PC-9 (cell line): ENCODE measurements around the gene AIMP1.

ENCODE experiments used
- CTCF ChIP-seq: fragments of 200-600 bp; sonication (generic); conservative IDR thresholded peaks from 2 replicates; pipeline ENCODE4 v1.6.1; 2017; ENCODE audit warnings: mixed run types, antibody characterized with exemption, mild to moderate bottlenecking, moderate library complexity
- EZH2 ChIP-seq: fragments of 200-600 bp; sonication (generic); IDR thresholded peaks from 2 replicates; pipeline ENCODE4 v1.8.0; 2017; ENCODE audit warnings: antibody characterized with exemption, low read depth

GRCh38 chr4:106277140-106277675, 39.1 kb upstream of the AIMP1 start:
- TF ChIP-seq CTCF (no peak), EZH2 (no peak)
